ENCODE measurements around the gene RASSF4.

The RASSF4 gene

GRCh38 chr10:44939691-44940401 lies 19.8 kb upstream of the RASSF4 start:
- no peak overlapping the region for H3K9ac ChIP-seq (ENCODE audit: insufficient read length, low read depth)
- no peak overlapping the region for H3K4me3 ChIP-seq (ENCODE audit: insufficient read length, low read depth)
- H3K9me3 ChIP-seq (ENCODE audit: insufficient read depth, low read length): peaks cover 9% of the 10 kb centered on the region
- H3K27me3 ChIP-seq (ENCODE audit: insufficient read depth, insufficient read length): peaks cover 3% of the 10 kb centered on the region
- H3K4me1 ChIP-seq (ENCODE audit: insufficient read depth, insufficient read length): no peaks in the 10 kb centered on the region
- no peak for DNase-seq (ENCODE audit: low read depth, low spot score)
- TF ChIP-seq SUZ12 (IDR thresholded peaks at IDR 0.05; ENCODE audit: extremely low read depth, insufficient read depth, insufficient read length) (no peak), YY1 (IDR thresholded peaks at IDR 0.05; ENCODE audit: insufficient read depth, insufficient read length) (no peak), ZNF274 (IDR thresholded peaks at IDR 0.05; ENCODE audit: low read depth, low read length) (no peak)
- H3K36me3 ChIP-seq (ENCODE audit: insufficient read depth, insufficient read length, low read length): no peaks in the 10 kb centered on the region

GRCh38 chr10:44944354-44944753 lies 15.2 kb upstream of the RASSF4 start:
- no peak overlapping the region for H3K9ac ChIP-seq (ENCODE audit: insufficient read length, low read depth)
- no peaks in the 10 kb centered on the region for H3K36me3 ChIP-seq (ENCODE audit: insufficient read depth, insufficient read length, low read length)
- no peak overlapping the region for H3K4me3 ChIP-seq (ENCODE audit: insufficient read length, low read depth)
- TF ChIP-seq ZNF274 (IDR thresholded peaks at IDR 0.05; ENCODE audit: low read depth, low read length) (no peak), YY1 (IDR thresholded peaks at IDR 0.05; ENCODE audit: insufficient read depth, insufficient read length) (no peak), SUZ12 (IDR thresholded peaks at IDR 0.05; ENCODE audit: extremely low read depth, insufficient read depth, insufficient read length) (no peak)
- no peaks in the 10 kb centered on the region for H3K27me3 ChIP-seq (ENCODE audit: insufficient read depth, insufficient read length)
- H3K4me1 ChIP-seq (ENCODE audit: insufficient read depth, insufficient read length): no peaks in the 10 kb centered on the region
- peaks cover 19% of the 10 kb centered on the region for H3K9me3 ChIP-seq (ENCODE audit: insufficient read depth, low read length)
- DNase-seq (ENCODE audit: low read depth, low spot score): no peak

GRCh38 chr10:44946205-44946604 lies 13.4 kb upstream of the RASSF4 start:
- peaks cover 19% of the 10 kb centered on the region for H3K9me3 ChIP-seq (ENCODE audit: insufficient read depth, low read length)
- DNase-seq (ENCODE audit: low read depth, low spot score): no peak
- H3K4me3 ChIP-seq (ENCODE audit: insufficient read length, low read depth): no peak overlapping the region
- no peaks in the 10 kb centered on the region for H3K27me3 ChIP-seq (ENCODE audit: insufficient read depth, insufficient read length)
- no peaks in the 10 kb centered on the region for H3K36me3 ChIP-seq (ENCODE audit: insufficient read depth, insufficient read length, low read length)
- H3K9ac ChIP-seq (ENCODE audit: insufficient read length, low read depth): no peak overlapping the region
- H3K4me1 ChIP-seq (ENCODE audit: insufficient read depth, insufficient read length): no peaks in the 10 kb centered on the region
- TF ChIP-seq SUZ12 (IDR thresholded peaks at IDR 0.05; ENCODE audit: extremely low read depth, insufficient read depth, insufficient read length): no peak
- TF ChIP-seq ZNF274 (IDR thresholded peaks at IDR 0.05; ENCODE audit: low read depth, low read length): no peak

- Histone ChIP-seq H3K9ac (ENCODE audit: insufficient read length, low read depth) (no peak overlapping the region), H3K27me3 (ENCODE audit: insufficient read depth, insufficient read length) (no peaks in the 10 kb centered on the region), H3K36me3 (ENCODE audit: insufficient read depth, insufficient read length, low read length) (no peaks in the 10 kb centered on the region), H3K4me1 (ENCODE audit: insufficient read depth, insufficient read length) (no peaks in the 10 kb centered on the region), H3K9me3 (ENCODE audit: insufficient read depth, low read length) (peaks cover 19% of the 10 kb centered on the region), H3K4me3 (ENCODE audit: insufficient read length, low read depth) (no peak overlapping the region)
- DNase-seq (ENCODE audit: low read depth, low spot score): no peak
- TF ChIP-seq YY1 (IDR thresholded peaks at IDR 0.05; ENCODE audit: insufficient read depth, insufficient read length): no peak
- TF ChIP-seq ZNF274 (IDR thresholded peaks at IDR 0.05; ENCODE audit: low read depth, low read length): no peak
- no peak for TF ChIP-seq SUZ12 (IDR thresholded peaks at IDR 0.05; ENCODE audit: extremely low read depth, insufficient read depth, insufficient read length)
Observed at GRCh38 chr10:44947371-44948152, 12.0 kb upstream of the RASSF4 start.

- peaks cover 19% of the 10 kb centered on the region for H3K9me3 ChIP-seq (ENCODE audit: insufficient read depth, low read length)
- no peak overlapping the region for H3K4me3 ChIP-seq (ENCODE audit: insufficient read length, low read depth)
- peaks cover 3% of the 10 kb centered on the region for H3K4me1 ChIP-seq (ENCODE audit: insufficient read depth, insufficient read length)
- H3K27me3 ChIP-seq (ENCODE audit: insufficient read depth, insufficient read length): no peaks in the 10 kb centered on the region
- no peak for TF ChIP-seq SUZ12 (IDR thresholded peaks at IDR 0.05; ENCODE audit: extremely low read depth, insufficient read depth, insufficient read length)
- no peak for TF ChIP-seq ZNF274 (IDR thresholded peaks at IDR 0.05; ENCODE audit: low read depth, low read length)
- TF ChIP-seq YY1 (IDR thresholded peaks at IDR 0.05; ENCODE audit: insufficient read depth, insufficient read length): no peak
- DNase-seq (ENCODE audit: low read depth, low spot score): no peak
- H3K36me3 ChIP-seq (ENCODE audit: insufficient read depth, insufficient read length, low read length): no peaks in the 10 kb centered on the region
- H3K9ac ChIP-seq (ENCODE audit: insufficient read length, low read depth): no peak overlapping the region
Observed at GRCh38 chr10:44948642-44949041, 11.0 kb upstream of the RASSF4 start.

GRCh38 chr10:44949127-44949802 lies 10.3 kb upstream of the RASSF4 start:
- no peak overlapping the region for H3K9ac ChIP-seq (ENCODE audit: insufficient read length, low read depth)
- no peak for DNase-seq (ENCODE audit: low read depth, low spot score)
- H3K4me3 ChIP-seq (ENCODE audit: insufficient read length, low read depth): no peak overlapping the region
- peaks cover 3% of the 10 kb centered on the region for H3K4me1 ChIP-seq (ENCODE audit: insufficient read depth, insufficient read length)
- no peaks in the 10 kb centered on the region for H3K36me3 ChIP-seq (ENCODE audit: insufficient read depth, insufficient read length, low read length)
- H3K27me3 ChIP-seq (ENCODE audit: insufficient read depth, insufficient read length): no peaks in the 10 kb centered on the region
- TF ChIP-seq SUZ12 (IDR thresholded peaks at IDR 0.05; ENCODE audit: extremely low read depth, insufficient read depth, insufficient read length): no peak
- TF ChIP-seq YY1 (IDR thresholded peaks at IDR 0.05; ENCODE audit: insufficient read depth, insufficient read length): no peak
- TF ChIP-seq ZNF274 (IDR thresholded peaks at IDR 0.05; ENCODE audit: low read depth, low read length): no peak
- H3K9me3 ChIP-seq (ENCODE audit: insufficient read depth, low read length): peaks cover 16% of the 10 kb centered on the region

- Histone ChIP-seq H3K9me3 (ENCODE audit: insufficient read depth, low read length) (peaks cover 9% of the 10 kb centered on the region; the same call in 1 of the 2 replicates), H3K36me3 (ENCODE audit: insufficient read depth, insufficient read length, low read length) (peaks cover 3% of the 10 kb centered on the region), H3K27me3 (ENCODE audit: insufficient read depth, insufficient read length) (no peaks in the 10 kb centered on the region), H3K9ac (ENCODE audit: insufficient read length, low read depth) (no peak overlapping the region), H3K4me3 (ENCODE audit: insufficient read length, low read depth) (no peak overlapping the region), H3K4me1 (ENCODE audit: insufficient read depth, insufficient read length) (peaks cover 3% of the 10 kb centered on the region)
- TF ChIP-seq YY1 (IDR thresholded peaks at IDR 0.05; ENCODE audit: insufficient read depth, insufficient read length) (no peak), ZNF274 (IDR thresholded peaks at IDR 0.05; ENCODE audit: low read depth, low read length) (no peak), SUZ12 (IDR thresholded peaks at IDR 0.05; ENCODE audit: extremely low read depth, insufficient read depth, insufficient read length) (no peak)
- DNase-seq (ENCODE audit: low read depth, low spot score): no peak
Observed at GRCh38 chr10:44949915-44950314, 9.7 kb upstream of the RASSF4 start.

Data from NT2/D1 (cell line).